Activated T-cell treated with anti-CD3 and anti-CD28 coated beads for 4 hours (primary cell): ENCODE results near the gene IL1R1.

Source experiments
- DNase-seq: peaks from one replicate; pipeline ENCODE4 v3.0.0-alpha.2; 2020

IL1R1 gene

GRCh38 chr2:102141011-102141943, 1.3 kb upstream of the IL1R1 start:
- no peak for DNase-seq

- DNase-seq, result no peak
Observed at GRCh38 chr2:102142829-102143449, 393 bp downstream of the IL1R1 start.

GRCh38 chr2:102143450-102143985, 972 bp downstream of the IL1R1 start:
- no peak for DNase-seq

GRCh38 chr2:102144128-102144527, 1.6 kb downstream of the IL1R1 start:
- DNase-seq, result no peak

- no peak for DNase-seq
Observed at GRCh38 chr2:102145107-102145506, 2.6 kb downstream of the IL1R1 start.

DNA sequence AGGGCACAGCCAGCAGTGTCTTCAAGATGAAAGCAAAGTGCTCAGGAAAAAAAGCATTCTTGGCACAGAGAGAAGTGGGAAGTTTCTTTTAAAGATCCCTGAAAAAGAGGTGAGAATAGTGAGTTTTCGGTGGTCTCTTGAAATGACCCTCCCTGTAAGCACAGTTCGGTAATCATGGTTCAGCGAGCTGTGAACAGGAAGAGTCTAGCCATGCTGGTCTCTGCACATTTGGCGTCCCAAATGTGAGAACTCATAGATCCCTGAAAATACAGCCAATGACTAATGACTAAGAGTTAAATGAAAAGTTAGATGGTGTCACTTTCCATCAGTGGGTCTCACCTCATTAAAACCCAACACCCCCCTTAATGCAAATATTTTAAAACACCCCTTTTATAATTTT, 3.4 kb downstream of the IL1R1 start:
- no peak for DNase-seq

DNA sequence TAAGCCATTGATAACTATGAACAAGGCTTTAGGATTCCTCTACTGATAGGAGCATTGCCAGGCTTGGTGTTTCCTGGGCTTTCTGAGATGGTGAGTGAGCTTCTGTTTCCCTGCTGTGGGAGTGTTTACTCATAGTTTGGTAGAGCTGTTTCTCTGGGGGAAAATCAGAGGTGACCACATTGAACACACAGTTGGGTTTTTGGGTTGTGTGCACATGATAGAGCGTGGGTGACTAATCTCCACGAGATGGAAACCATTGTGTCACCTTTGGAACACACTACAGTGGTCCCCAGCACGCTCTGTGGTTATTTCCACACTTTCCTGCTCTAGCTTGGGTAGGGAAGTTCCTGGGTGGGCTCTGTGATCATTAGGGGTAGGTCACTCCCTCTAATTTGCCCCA, 5.4 kb downstream of the IL1R1 start:
- no peak for DNase-seq

- DNase-seq, result no peak
Observed at GRCh38 chr2:102149243-102149642, 6.7 kb downstream of the IL1R1 start.

GRCh38 chr2:102149644-102150455, 7.3 kb downstream of the IL1R1 start:
- DNase-seq, result no peak

GRCh38 chr2:102154364-102154763, 11.8 kb downstream of the IL1R1 start:
- no peak for DNase-seq

DNA sequence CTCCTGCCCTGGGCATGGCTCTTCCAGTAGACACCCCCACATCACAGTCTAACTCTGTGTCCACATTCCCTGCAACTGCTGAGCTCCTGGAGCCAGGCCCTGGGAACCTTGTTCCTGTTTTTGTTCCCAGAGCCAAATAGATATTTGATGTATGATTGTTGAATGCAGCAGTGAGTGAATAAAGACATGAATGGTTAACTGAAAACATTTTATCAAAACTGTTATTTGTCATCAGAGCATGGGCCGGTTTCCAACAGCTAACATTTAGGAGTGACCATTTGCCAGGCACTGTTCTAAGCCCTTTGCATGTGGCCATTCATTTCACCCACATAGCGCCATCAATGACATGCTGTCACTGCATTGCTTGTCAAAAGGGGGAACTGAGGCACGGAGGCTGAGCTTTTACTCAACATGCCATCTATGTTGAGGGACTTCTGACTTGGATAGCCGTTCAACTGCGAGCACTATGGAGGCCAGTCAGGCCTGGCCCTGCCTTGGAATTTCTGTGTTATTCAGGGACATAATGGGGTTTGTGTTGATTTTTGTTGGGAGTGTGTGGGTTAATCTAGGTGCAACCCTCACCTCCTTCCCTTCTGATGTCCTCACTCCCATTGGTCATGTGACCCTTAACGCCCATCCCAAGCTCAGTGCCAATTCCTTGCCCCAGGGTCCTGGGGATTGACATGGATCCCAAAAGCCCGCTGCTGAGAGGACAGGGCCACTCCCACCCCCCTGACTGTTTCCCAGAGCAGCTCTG, 12.6 kb downstream of the IL1R1 start:
- no peak for DNase-seq

DNA sequence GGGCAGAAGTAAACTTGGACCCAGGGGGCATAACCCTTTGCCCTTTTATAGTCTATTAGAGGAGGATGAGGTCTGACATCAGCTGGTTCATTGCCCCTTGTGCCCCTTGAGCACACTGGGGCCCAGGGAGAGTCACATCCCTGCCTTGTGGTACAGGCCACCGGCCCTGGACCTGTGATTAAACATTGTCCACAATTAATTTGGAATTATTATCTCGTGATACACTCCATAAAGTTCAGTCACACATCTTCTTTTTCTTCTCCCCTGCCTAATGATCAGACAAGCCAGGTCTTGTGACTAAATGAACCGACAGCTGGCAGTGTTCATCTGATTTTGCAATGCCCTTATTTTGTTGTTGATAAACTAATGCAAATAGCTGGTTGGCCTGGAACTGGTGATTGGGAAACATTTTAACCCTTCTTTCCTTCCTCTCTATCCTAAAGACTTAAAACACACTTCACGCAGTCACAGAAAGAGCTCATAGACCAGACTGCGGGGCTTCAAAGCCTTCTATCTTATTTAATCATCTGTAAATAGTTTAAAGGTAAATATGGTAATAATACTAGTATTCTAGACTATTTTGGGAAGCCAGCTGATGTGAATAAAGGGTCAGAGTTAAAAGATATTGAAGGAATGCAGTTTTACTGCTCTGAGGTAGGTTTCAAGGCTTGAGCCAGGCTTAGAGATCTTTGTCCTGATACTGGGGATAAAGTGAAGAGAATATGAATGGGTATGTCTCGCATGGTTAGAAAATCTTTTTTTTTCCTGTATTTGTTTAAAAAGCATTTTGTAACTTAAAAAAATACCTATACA, 13.4 kb downstream of the IL1R1 start:
- no peak for DNase-seq

DNA sequence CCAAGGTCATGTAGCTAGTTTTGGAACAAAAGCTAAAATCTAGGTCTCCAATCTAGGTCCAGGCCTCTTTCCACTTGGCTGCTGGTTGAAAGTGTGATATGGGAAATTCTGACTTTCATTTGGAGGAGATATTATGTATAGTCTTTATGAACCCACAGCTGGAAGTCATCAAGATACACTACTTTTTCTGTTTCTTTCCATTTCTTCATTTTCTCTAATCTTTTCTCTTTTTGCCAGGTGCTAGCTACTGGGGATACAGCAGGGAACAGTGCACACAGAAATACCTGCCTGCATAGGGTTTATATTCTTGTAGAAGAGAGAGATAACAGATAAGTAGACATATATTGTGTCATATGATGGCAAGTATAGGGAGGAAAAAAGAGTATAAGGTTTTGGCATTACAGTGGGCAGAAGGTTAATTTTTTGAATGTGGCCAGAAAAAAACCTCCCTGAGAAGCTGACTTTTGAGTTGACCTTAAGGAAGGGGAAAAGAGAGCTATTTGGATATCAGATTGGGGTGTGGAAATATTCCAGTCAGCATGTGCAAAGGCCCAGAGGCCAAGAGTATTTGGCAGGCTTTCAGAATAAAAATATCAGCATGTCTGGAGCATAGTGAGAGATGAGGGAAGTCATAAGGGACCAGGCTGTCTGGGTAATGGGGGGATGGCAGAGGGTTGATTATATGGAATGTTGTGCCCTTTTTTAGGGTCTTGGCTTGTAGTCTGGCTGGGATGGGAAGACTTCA, 15.6 kb downstream of the IL1R1 start:
- DNase-seq, result no peak

- no peak for DNase-seq
Observed at GRCh38 chr2:102159295-102159694, 16.7 kb downstream of the IL1R1 start.

DNA sequence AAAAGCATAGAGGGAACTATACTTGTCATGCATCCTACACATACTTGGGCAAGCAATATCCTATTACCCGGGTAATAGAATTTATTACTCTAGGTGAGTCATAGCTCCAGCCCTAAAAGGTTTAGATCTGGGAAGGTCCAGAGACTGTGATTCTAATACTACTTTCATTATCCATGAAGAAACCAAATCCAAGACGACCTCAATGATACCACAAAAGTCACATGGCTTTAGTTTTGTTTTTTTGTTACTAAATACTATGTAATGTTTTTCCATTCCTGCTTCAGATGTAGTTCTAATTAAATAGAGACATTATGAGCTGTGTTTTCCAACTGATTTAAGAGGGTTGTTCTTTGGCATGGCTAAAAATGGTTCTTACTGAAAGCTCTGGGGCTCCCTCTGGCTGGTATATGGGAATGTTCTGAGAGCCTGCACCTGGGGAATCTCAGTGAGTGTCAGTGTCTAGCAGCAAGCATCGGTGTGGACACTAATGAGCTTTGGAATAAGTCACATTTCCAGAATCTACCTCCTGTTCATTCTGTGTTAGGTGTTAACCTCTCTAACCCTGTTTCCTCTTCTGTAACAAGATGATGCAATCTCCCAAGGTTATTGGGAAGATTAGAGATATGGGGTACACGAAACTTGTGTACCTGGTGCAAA, 23.8 kb downstream of the IL1R1 start:
- no peak for DNase-seq

DNA sequence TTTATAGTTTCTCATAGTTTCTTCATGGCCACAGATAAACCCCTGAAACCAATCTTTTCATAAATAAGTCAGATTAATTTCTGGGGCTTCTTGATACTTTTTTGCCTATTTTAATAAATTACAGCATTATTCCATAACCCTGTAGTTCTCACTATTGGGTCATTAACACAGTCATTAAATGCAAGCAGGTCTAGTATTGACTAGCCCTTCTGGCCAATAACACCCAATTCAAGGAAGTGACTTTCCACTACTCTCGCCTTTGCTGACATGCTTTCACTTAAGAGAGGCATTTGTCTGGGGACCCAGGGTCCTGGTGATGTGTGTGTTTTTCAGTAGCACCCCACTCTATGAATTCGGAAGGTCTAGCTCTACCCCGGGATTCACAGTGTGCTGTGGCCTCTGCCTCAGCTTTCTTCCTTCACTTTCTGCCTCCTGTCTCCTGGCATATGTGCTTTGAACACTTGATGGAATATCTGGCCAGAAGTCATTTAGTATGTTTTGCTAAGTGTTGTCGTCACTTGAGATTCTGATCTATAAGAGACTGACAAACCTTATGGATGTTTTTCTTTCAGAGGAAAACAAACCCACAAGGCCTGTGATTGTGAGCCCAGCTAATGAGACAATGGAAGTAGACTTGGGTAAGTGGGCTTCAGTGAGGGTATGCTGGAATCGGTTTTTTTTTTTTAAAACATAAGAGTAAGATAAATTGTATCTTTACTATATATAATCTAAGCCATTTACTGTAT, 25.7 kb downstream of the IL1R1 start:
- no peak for DNase-seq

- DNase-seq, result no peak
Observed at GRCh38 chr2:102171946-102172345, 29.4 kb downstream of the IL1R1 start.

GRCh38 chr2:102172745-102173144, 30.2 kb downstream of the IL1R1 start:
- no peak for DNase-seq

GRCh38 chr2:102176172-102176571, 33.6 kb downstream of the IL1R1 start:
- DNase-seq, result no peak
